A549 (cell line): Measurements from ENCODE around the gene CXorf65. TPM values are rescaled to one million over a fixed set of nuclear protein-coding genes. Genes with fewer than 3 reads are reported as not detected.

Experiments used
- ATAC-seq, 2 experiments: fragments of 200-7000 bp in 1 of 2; fragments of >200 bp in 1 of 2; cut with Nextera tagmentation in 1 of 2; cut with Tn5 transposase in 1 of 2; 3 replicates each; pipeline versions ENCODE4 v1.8.0 to v1.9.1; 2018 to 2020; ENCODE audit warnings: mild to moderate bottlenecking in 1 of 2, moderate library complexity in 1 of 2
- CTCF ChIA-PET: fragments of 300-600 bp; sonication (Branson Sonifier 250); formaldehyde crosslinking; extraction: SDS; loops from one replicate; lab custom pipeline; 2021; ENCODE audit warnings: antibody characterized with exemption, inconsistent platforms; lab: Yijun Ruan, JAX
- POLR2A ChIA-PET: fragments of 350-600 bp; formaldehyde crosslinking; extraction: SDS; loops from one replicate; lab custom pipeline; 2021; ENCODE audit warnings: antibody characterized with exemption, inconsistent platforms; lab: Yijun Ruan, JAX
- DNase-seq, 2 experiments: peaks; one replicate each; pipeline versions ENCODE4 v3.0.0 to v3.0.0-alpha.2; 2011 to 2016; ENCODE audit warnings: low read depth in 1 of 2, low spot score in 1 of 2
- FAIRE-seq: peaks from 2 replicates; lab custom pipeline; 2011; peaks lifted over from hg19 to GRCh38; lab: Jason Lieb, UNC
- H3K27ac ChIP-seq, 2 experiments: fragments of >200 bp; sonication (Bioruptor Twin); formaldehyde crosslinking; 3 replicates each; pipeline ENCODE4 v1.5.1; 2016 to 2017
- H3K4me1 ChIP-seq: fragments of >200 bp; sonication (Bioruptor Twin); formaldehyde crosslinking; 3 replicates; pipeline ENCODE4 v1.6.1; 2016
- H3K4me2 ChIP-seq: fragments of >200 bp; sonication (Bioruptor Twin); formaldehyde crosslinking; 3 replicates; pipeline ENCODE4 v1.6.1; 2016
- H3K4me3 ChIP-seq: fragments of >200 bp; sonication (Bioruptor Twin); formaldehyde crosslinking; 3 replicates; pipeline ENCODE4 v1.5.1; 2016
- H3K9me3 ChIP-seq: fragments of >200 bp; sonication (Bioruptor Twin); formaldehyde crosslinking; 3 replicates; pipeline ENCODE4 v1.6.1; 2016
- BCL3 ChIP-seq: fragments of >200 bp; sonication (Bioruptor Twin); formaldehyde crosslinking; IDR thresholded peaks from 3 replicates; pipeline ENCODE4 v1.6.1; 2016
- BHLHE40 ChIP-seq: IDR thresholded peaks from 2 replicates; pipeline ENCODE4 v1.6.1; 2012; ENCODE audit warnings: low read depth, low read length, inconsistent platforms
- CBX2 ChIP-seq: fragments of 200-600 bp; sonication (generic); IDR thresholded peaks from 2 replicates; pipeline ENCODE4 v1.6.1; 2016; ENCODE audit warnings: low read depth, mild to moderate bottlenecking, borderline replicate concordance
- CEBPB ChIP-seq, 2 experiments: fragments of >200 bp in 1 of 2; sonication (Bioruptor Twin) in 1 of 2; formaldehyde crosslinking in 1 of 2; IDR thresholded peaks; 2 replicates each; pipeline ENCODE4 v1.6.1; 2012 to 2016
- CHD2 ChIP-seq: fragments of 150-350 bp; IDR thresholded peaks from 2 replicates; pipeline ENCODE4 v1.6.1; 2014; ENCODE audit warnings: low read length; ENCODE audit not compliant: partially characterized antibody
- EP300 ChIP-seq, 2 experiments: fragments of >200 bp; sonication (Bioruptor Twin); formaldehyde crosslinking; IDR thresholded peaks; 2 replicates in 1 of 2; 3 replicates in 1 of 2; pipeline ENCODE4 v1.6.1; 2016 to 2017
- FOSL2 ChIP-seq, 2 experiments: fragments of 450-650 bp in 1 of 2; fragments of >200 bp in 1 of 2; sonication (Bioruptor Twin) in 1 of 2; formaldehyde crosslinking; IDR thresholded peaks; 2 replicates each; pipeline versions ENCODE4 v1.5.0 to v1.6.1; 2016 to 2020; ENCODE audit warnings: mild to moderate bottlenecking in 1 of 2, moderate library complexity in 1 of 2
- FOXS1 ChIP-seq: fragments of 250-450 bp; sonication (Bioruptor Pico); IDR thresholded peaks from 2 replicates; pipeline ENCODE4 v1.5.0; 2020; ENCODE audit warnings: mild to moderate bottlenecking, moderate library complexity
- HEYL ChIP-seq: fragments of 250-450 bp; sonication (Bioruptor Pico); IDR thresholded peaks from 2 replicates; pipeline ENCODE4 v1.8.0; 2021; ENCODE audit warnings: mild to moderate bottlenecking, moderate library complexity
- KDM1A ChIP-seq: fragments of 200-600 bp; sonication (generic); IDR thresholded peaks from 2 replicates; pipeline ENCODE4 v1.6.1; 2016; ENCODE audit warnings: low read depth, mild to moderate bottlenecking
- KDM5A ChIP-seq: fragments of 200-600 bp; sonication (generic); IDR thresholded peaks from 2 replicates; pipeline ENCODE4 v1.6.1; 2016; ENCODE audit warnings: antibody characterized with exemption, mild to moderate bottlenecking
- MAFK ChIP-seq: fragments of 450-650 bp; IDR thresholded peaks from 2 replicates; pipeline ENCODE4 v1.6.1; 2014; ENCODE audit not compliant: partially characterized antibody
- MAX ChIP-seq: IDR thresholded peaks from 2 replicates; pipeline ENCODE4 v1.6.1; 2012
- MYC ChIP-seq: IDR thresholded peaks from 2 replicates; pipeline ENCODE4 v1.6.1; 2012; ENCODE audit warnings: mild to moderate bottlenecking, inconsistent platforms, low read length, improper control_type of control experiment, borderline replicate concordance
- NPAS2 ChIP-seq: fragments of 250-450 bp; sonication (Bioruptor Pico); IDR thresholded peaks from 2 replicates; pipeline ENCODE4 v1.8.0; 2022; ENCODE audit warnings: mild to moderate bottlenecking, moderate library complexity, borderline replicate concordance
- NR3C1 ChIP-seq: fragments of >200 bp; sonication (Bioruptor Twin); formaldehyde crosslinking; IDR thresholded peaks from 3 replicates; pipeline ENCODE4 v1.6.1; 2017
- RAD21 ChIP-seq, 2 experiments: fragments of >200 bp in 1 of 2; sonication (Bioruptor Twin) in 1 of 2; formaldehyde crosslinking in 1 of 2; IDR thresholded peaks in 1 of 2; conservative IDR thresholded peaks in 1 of 2; 2 replicates in 1 of 2; 3 replicates in 1 of 2; pipeline ENCODE4 v1.6.1; 2012 to 2018; ENCODE audit warnings: inconsistent platforms in 1 of 2
- RARB ChIP-seq: fragments of 250-450 bp; sonication (Bioruptor Pico); IDR thresholded peaks from 2 replicates; pipeline ENCODE4 v1.8.0; 2021; ENCODE audit warnings: mild to moderate bottlenecking, moderate library complexity
- RCOR1 ChIP-seq: fragments of 150-350 bp; IDR thresholded peaks from 2 replicates; pipeline ENCODE4 v1.6.1; 2014; ENCODE audit warnings: antibody characterized with exemption, low read length, low read depth
- TP53 ChIP-seq: fragments of 250-450 bp; sonication (Bioruptor Pico); IDR thresholded peaks from 2 replicates; pipeline ENCODE4 v1.5.0; 2021; ENCODE audit warnings: mild to moderate bottlenecking, moderate library complexity
- ZC3H11A ChIP-seq: fragments of 450-650 bp; IDR thresholded peaks from 2 replicates; pipeline ENCODE4 v1.6.1; 2014; ENCODE audit warnings: antibody characterized with exemption, mild to moderate bottlenecking
- WGBS: methylation state at CpG from one replicate; pipeline ENCODE4 v1.1.6; 2017; ENCODE audit errors: missing lambda C conversion rate; 5-methylcytosine and 5-hydroxymethylcytosine counted together
- polyA plus RNA-seq, 4 experiments: library from polyadenylated mRNA; depleted of rRNA in 3 of 4; stranded (reverse); fragments of >200 nt; fragmentation: RNase III in 1 of 4; extraction: RNeasy Plus Mini Kit Qiagen cat#74134 plus additional on column Dnase treatment in 1 of 4; gene quantifications; 2 replicates in 3 of 4; 3 replicates in 1 of 4; pipeline ENCODE4 v1.2.3, GENCODE V29; 2011 to 2017
- TF ChIP-seq, protein P1 (sequence below): fragments of 250-450 bp; sonication (Bioruptor Pico); IDR thresholded peaks from 2 replicates; pipeline ENCODE4 v1.5.0; 2020; ENCODE audit warnings: low read depth, mild to moderate bottlenecking, moderate library complexity
- TF ChIP-seq, protein P2 (sequence below): fragments of >200 bp; sonication (Bioruptor Twin); formaldehyde crosslinking; IDR thresholded peaks from 2 replicates; pipeline ENCODE4 v1.6.1; 2016
- TF ChIP-seq, protein P3 (sequence below): fragments of 450-650 bp; IDR thresholded peaks from 2 replicates; pipeline ENCODE4 v1.6.1; 2014; ENCODE audit warnings: antibody characterized with exemption

CXorf65 gene
- polyA plus RNA-seq, 2 of the 4 experiments (the other 2 are of a cell fraction), result not detected

- ChIA-PET POLR2A (interaction anchor here (0.6 to 1.5 kb wide), 3 partner anchors 9 to 51 kb away, joined by 3 to 15 read pairs (median 6); partner anchors contain the start of gene MED12), CTCF (no interaction called here)
- ATAC-seq (peak; percentile 54 to 55), DNase-seq (no peak), FAIRE-seq (no peak)
- TF ChIP-seq HEYL (CRISPR knock-in tag), result no peak
- TF ChIP-seq CHD2, result no peak
- no peak for TF ChIP-seq TP53 (CRISPR knock-in tag)
- no peak for TF ChIP-seq CBX2
- TF ChIP-seq, protein P1, sequence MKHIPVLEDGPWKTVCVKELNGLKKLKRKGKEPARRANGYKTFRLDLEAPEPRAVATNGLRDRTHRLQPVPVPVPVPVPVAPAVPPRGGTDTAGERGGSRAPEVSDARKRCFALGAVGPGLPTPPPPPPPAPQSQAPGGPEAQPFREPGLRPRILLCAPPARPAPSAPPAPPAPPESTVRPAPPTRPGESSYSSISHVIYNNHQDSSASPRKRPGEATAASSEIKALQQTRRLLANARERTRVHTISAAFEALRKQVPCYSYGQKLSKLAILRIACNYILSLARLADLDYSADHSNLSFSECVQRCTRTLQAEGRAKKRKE, result no peak
- TF ChIP-seq FOXS1, result no peak
- TF ChIP-seq MYC, result no peak
- no peak for TF ChIP-seq BHLHE40
- TF ChIP-seq NR3C1, result no peak
- Histone ChIP-seq H3K27ac (peak overlapping the region; percentile 91 to 93), H3K4me1 (peaks cover 4% of the 10 kb centered on the region; the same call in 1 of the 3 replicates), H3K4me2 (peak overlapping the region; percentile 78), H3K4me3 (peak overlapping the region; percentile 84), H3K9me3 (no peaks in the 10 kb centered on the region)
- WGBS, result 0% methylated on average over 9 of the region's 10 CpGs
Observed at GRCh38 chrX:71067712-71068043, 38.9 kb downstream of the CXorf65 start.

- TF ChIP-seq CEBPB (IDR thresholded peaks at IDR 0.05), result no peak
- no peak for TF ChIP-seq KDM1A
- TF ChIP-seq, protein P2, sequence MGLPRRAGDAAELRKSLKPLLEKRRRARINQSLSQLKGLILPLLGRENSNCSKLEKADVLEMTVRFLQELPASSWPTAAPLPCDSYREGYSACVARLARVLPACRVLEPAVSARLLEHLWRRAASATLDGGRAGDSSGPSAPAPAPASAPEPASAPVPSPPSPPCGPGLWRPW, result no peak
- TF ChIP-seq BCL3, result no peak
- no peak for TF ChIP-seq MAX
- no peak for TF ChIP-seq RARB (CRISPR knock-in tag)
- no peak for TF ChIP-seq EP300 (IDR thresholded peaks at IDR 0.05)
- TF ChIP-seq MAFK, result no peak
- TF ChIP-seq, protein P3, sequence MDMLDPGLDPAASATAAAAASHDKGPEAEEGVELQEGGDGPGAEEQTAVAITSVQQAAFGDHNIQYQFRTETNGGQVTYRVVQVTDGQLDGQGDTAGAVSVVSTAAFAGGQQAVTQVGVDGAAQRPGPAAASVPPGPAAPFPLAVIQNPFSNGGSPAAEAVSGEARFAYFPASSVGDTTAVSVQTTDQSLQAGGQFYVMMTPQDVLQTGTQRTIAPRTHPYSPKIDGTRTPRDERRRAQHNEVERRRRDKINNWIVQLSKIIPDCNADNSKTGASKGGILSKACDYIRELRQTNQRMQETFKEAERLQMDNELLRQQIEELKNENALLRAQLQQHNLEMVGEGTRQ, result no peak
- no peak for TF ChIP-seq ZC3H11A
- TF ChIP-seq FOSL2 (IDR thresholded peaks at IDR 0.05), result no peak
- TF ChIP-seq FOSL2 (CRISPR knock-in tag; IDR thresholded peaks at IDR 0.05), result no peak
- no peak for TF ChIP-seq FOXS1
- TF ChIP-seq KDM5A, result no peak
- TF ChIP-seq RAD21 (conservative IDR thresholded peaks at IDR 0.05 in 1 of 2, IDR thresholded peaks at IDR 0.05 in 1 of 2), result no peak
- TF ChIP-seq HEYL (CRISPR knock-in tag), result no peak
- TF ChIP-seq, protein P1, result no peak
- TF ChIP-seq NPAS2 (CRISPR knock-in tag), result no peak
- TF ChIP-seq RCOR1, result no peak
- TF ChIP-seq, all 56 proteins: peak for 0
- Histone ChIP-seq H3K4me2 (peak overlapping the region; percentile 78), H3K27ac (peak overlapping the region; percentile 91 to 93), H3K4me3 (peak overlapping the region; percentile 84), H3K4me1 (peaks cover 4% of the 10 kb centered on the region; the same call in 1 of the 3 replicates), H3K9me3 (no peaks in the 10 kb centered on the region)
- ChIA-PET CTCF (no interaction called here), POLR2A (interaction anchor here (0.9 to 1.5 kb wide), 2 partner anchors 9 to 52 kb away, joined by 3 to 15 read pairs; partner anchors contain the start of gene MED12)
- WGBS, result 12% methylated on average over 2 of the region's 2 CpGs
- no peak for FAIRE-seq
- DNase-seq, result no peak
- ATAC-seq, result no peak
Observed at GRCh38 chrX:71067089-71067488, 39.5 kb downstream of the CXorf65 start.
